Measurements from ENCODE around the gene ARHGAP26. TPM values are rescaled to one million over a fixed set of nuclear protein-coding genes. Genes with fewer than 3 reads are reported as not detected.

ARHGAP26 gene
- total RNA-seq, 4 donors from 2014 or later, result 61.0 to 76.7 (median 61.2) TPM

GRCh38 chr5:143072734-143073133 is 302.6 kb downstream of the ARHGAP26 start:
- H3K27ac ChIP-seq, result no peak overlapping the region
- H3K27me3 ChIP-seq, result no peaks in the 10 kb centered on the region

GRCh38 chr5:143073766-143074165 is 303.6 kb downstream of the ARHGAP26 start:
- Histone ChIP-seq H3K4me3 (no peak overlapping the region), H3K4me1 (peaks cover 0 to 6% (median 2%) of the 10 kb centered on the region in 4 donors), H3K27ac (no peak overlapping the region), H3K9me3 (no peaks in the 10 kb centered on the region), H3K36me3 (no peaks in the 10 kb centered on the region), H3K27me3 (no peaks in the 10 kb centered on the region)
- intact Hi-C loops (cut with DNase I; ENCODE audit: low total_unique reads), result no loop called here
- TF ChIP-seq, protein P1, sequence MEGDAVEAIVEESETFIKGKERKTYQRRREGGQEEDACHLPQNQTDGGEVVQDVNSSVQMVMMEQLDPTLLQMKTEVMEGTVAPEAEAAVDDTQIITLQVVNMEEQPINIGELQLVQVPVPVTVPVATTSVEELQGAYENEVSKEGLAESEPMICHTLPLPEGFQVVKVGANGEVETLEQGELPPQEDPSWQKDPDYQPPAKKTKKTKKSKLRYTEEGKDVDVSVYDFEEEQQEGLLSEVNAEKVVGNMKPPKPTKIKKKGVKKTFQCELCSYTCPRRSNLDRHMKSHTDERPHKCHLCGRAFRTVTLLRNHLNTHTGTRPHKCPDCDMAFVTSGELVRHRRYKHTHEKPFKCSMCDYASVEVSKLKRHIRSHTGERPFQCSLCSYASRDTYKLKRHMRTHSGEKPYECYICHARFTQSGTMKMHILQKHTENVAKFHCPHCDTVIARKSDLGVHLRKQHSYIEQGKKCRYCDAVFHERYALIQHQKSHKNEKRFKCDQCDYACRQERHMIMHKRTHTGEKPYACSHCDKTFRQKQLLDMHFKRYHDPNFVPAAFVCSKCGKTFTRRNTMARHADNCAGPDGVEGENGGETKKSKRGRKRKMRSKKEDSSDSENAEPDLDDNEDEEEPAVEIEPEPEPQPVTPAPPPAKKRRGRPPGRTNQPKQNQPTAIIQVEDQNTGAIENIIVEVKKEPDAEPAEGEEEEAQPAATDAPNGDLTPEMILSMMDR (IDR thresholded peaks at IDR 0.05), result no peak
- TF ChIP-seq POLR2A (IDR thresholded peaks at IDR 0.05), result no peak
- no peak for TF ChIP-seq EP300 (IDR thresholded peaks at IDR 0.05; ENCODE audit: low read depth)
- TF ChIP-seq POLR2AphosphoS5 (IDR thresholded peaks at IDR 0.05), result no peak
- in situ Hi-C loops (cut with MboI; ENCODE audit: low pct_ligation_motif_present in 1 of 4, low pct_unique_long_range_greater_than_20kb in 1 of 4, low sequenced_read_pairs in 3 of 4), result no loop called here
- DNase-seq, result no peak
- 94 to 95% methylated on average over 3 of the region's 3 CpGs for WGBS, 2 donors (ENCODE audit: low coverage in 1 of 2)

More at GRCh38 chr5:143072734-143073133, 302.6 kb downstream of the ARHGAP26 start:
- H3K9me3 ChIP-seq, result no peaks in the 10 kb centered on the region
- no peak for TF ChIP-seq EP300 (IDR thresholded peaks at IDR 0.05; ENCODE audit: low read depth)
- no peak for TF ChIP-seq POLR2AphosphoS5 (IDR thresholded peaks at IDR 0.05)
- no peak for TF ChIP-seq POLR2A (IDR thresholded peaks at IDR 0.05)
- TF ChIP-seq, protein P1 (IDR thresholded peaks at IDR 0.05), result no peak
- intact Hi-C loops (cut with DNase I; ENCODE audit: low total_unique reads), result no loop called here
- H3K36me3 ChIP-seq, result no peaks in the 10 kb centered on the region
- no peak for DNase-seq
- in situ Hi-C loops (cut with MboI; ENCODE audit: low pct_ligation_motif_present in 1 of 4, low pct_unique_long_range_greater_than_20kb in 1 of 4, low sequenced_read_pairs in 3 of 4), result no loop called here
- H3K4me1 ChIP-seq, result peaks cover 0 to 4% (median 0%) of the 10 kb centered on the region in 4 donors
- no peak overlapping the region for H3K4me3 ChIP-seq

- intact Hi-C loops (cut with DNase I; ENCODE audit: low total_unique reads), result no loop called here
- in situ Hi-C loops (cut with MboI; ENCODE audit: low pct_ligation_motif_present in 1 of 4, low pct_unique_long_range_greater_than_20kb in 1 of 4, low sequenced_read_pairs in 3 of 4), result no loop called here
- no peak overlapping the region for H3K4me3 ChIP-seq
- no peak for TF ChIP-seq POLR2AphosphoS5 (IDR thresholded peaks at IDR 0.05)
- TF ChIP-seq, protein P1 (IDR thresholded peaks at IDR 0.05), result no peak
- no peaks in the 10 kb centered on the region for H3K27me3 ChIP-seq
- H3K27ac ChIP-seq, result no peak overlapping the region
- H3K36me3 ChIP-seq, result no peaks in the 10 kb centered on the region
- peaks cover 0 to 6% (median 2%) of the 10 kb centered on the region in 4 donors for H3K4me1 ChIP-seq
- H3K9me3 ChIP-seq, result no peaks in the 10 kb centered on the region
- 61% methylated on average over 1 of the region's 1 CpG; no CpG with 5 or more reads in 1 of the 2 donors for WGBS, 2 donors (ENCODE audit: low coverage in 1 of 2)
- DNase-seq, result no peak
These were observed 304.3 kb downstream of the ARHGAP26 start for GRCh38 chr5:143074414-143074996.

GRCh38 chr5:143076377-143076776 is 306.2 kb downstream of the ARHGAP26 start:
- DNase-seq, result no peak
- intact Hi-C loops (cut with DNase I; ENCODE audit: low total_unique reads), result no loop called here
- WGBS, 2 donors (ENCODE audit: low coverage in 1 of 2), result 67 to 75% methylated on average over 1 of the region's 1 CpG

More at GRCh38 chr5:143076377-143076776, 306.2 kb downstream of the ARHGAP26 start:
- Histone ChIP-seq H3K4me3 (no peak overlapping the region), H3K4me1 (peaks cover 0 to 10% (median 3%) of the 10 kb centered on the region in 4 donors), H3K9me3 (no peaks in the 10 kb centered on the region), H3K27ac (no peak overlapping the region), H3K36me3 (no peaks in the 10 kb centered on the region), H3K27me3 (no peaks in the 10 kb centered on the region)
- no peak for TF ChIP-seq POLR2A (IDR thresholded peaks at IDR 0.05)
- no peak for TF ChIP-seq POLR2AphosphoS5 (IDR thresholded peaks at IDR 0.05)
- TF ChIP-seq, protein P1 (IDR thresholded peaks at IDR 0.05), result no peak
- TF ChIP-seq EP300 (IDR thresholded peaks at IDR 0.05; ENCODE audit: low read depth), result no peak
- in situ Hi-C loops (cut with MboI; ENCODE audit: low pct_ligation_motif_present in 1 of 4, low pct_unique_long_range_greater_than_20kb in 1 of 4, low sequenced_read_pairs in 3 of 4), result no loop called here
